Smooth muscle cell (in vitro differentiated cells): ENCODE data around the gene GLIS1. TPM values are rescaled to one million over a fixed set of nuclear protein-coding genes. Genes with fewer than 3 reads are reported as not detected.
A peak's percentile ranks its signal among the peaks of the same experiment; 100 is the strongest.

Experiments
- DNase-seq: peaks from one replicate; lab custom pipeline; 2025; ENCODE audit not compliant: unreplicated experiment; lab: John Stamatoyannopoulos, UW
- H2AFZ ChIP-seq: fragments of 200-600 bp; sonication (generic); 2 replicates; pipeline ENCODE4 v1.6.0; 2016; ENCODE audit warnings: antibody characterized with exemption, low read depth, mild to moderate bottlenecking
- H3F3A ChIP-seq: fragments of 200-600 bp; sonication (generic); 2 replicates; pipeline ENCODE4 v1.6.0; 2017; ENCODE audit warnings: antibody characterized with exemption, low read depth
- H3K27ac ChIP-seq: fragments of 200-600 bp; sonication (generic); 2 replicates; pipeline ENCODE4 v1.5.1; 2016; ENCODE audit warnings: low read depth, mild to moderate bottlenecking
- H3K27me3 ChIP-seq: fragments of 200-600 bp; sonication (generic); 2 replicates; pipeline ENCODE4 v1.6.1; 2016; ENCODE audit warnings: low read depth, mild to moderate bottlenecking
- H3K36me3 ChIP-seq: fragments of 200-600 bp; sonication (generic); 2 replicates; pipeline ENCODE4 v1.5.1; 2016; ENCODE audit warnings: low read depth
- H3K4me1 ChIP-seq: fragments of 200-600 bp; sonication (generic); 2 replicates; pipeline ENCODE4 v1.5.1; 2016; ENCODE audit warnings: low read depth
- H3K4me2 ChIP-seq: fragments of 200-600 bp; sonication (generic); 2 replicates; pipeline ENCODE4 v1.6.0; 2016; ENCODE audit warnings: mild to moderate bottlenecking
- H3K4me3 ChIP-seq: fragments of 200-600 bp; sonication (generic); 2 replicates; pipeline ENCODE4 v1.5.1; 2016; ENCODE audit warnings: mild to moderate bottlenecking
- H3K79me2 ChIP-seq: fragments of 200-600 bp; sonication (generic); 2 replicates; pipeline ENCODE4 v1.6.0; 2016; ENCODE audit warnings: low read depth, mild to moderate bottlenecking
- H3K9ac ChIP-seq: fragments of 200-600 bp; sonication (generic); 2 replicates; pipeline ENCODE4 v1.6.0; 2016; ENCODE audit warnings: low read depth
- H3K9me3 ChIP-seq: fragments of 200-600 bp; sonication (generic); replicated peaks from 2 replicates; pipeline ENCODE4 v1.5.1; 2016; ENCODE audit warnings: low read depth
- H4K20me1 ChIP-seq: fragments of 200-600 bp; sonication (generic); 2 replicates; pipeline ENCODE4 v1.6.0; 2016; ENCODE audit warnings: low read depth
- WGBS: methylation state at CpG from one replicate; pipeline ENCODE4 v1.1.7; 2016; ENCODE audit warnings: low lambda C conversion rate; 5-methylcytosine and 5-hydroxymethylcytosine counted together
- polyA plus RNA-seq: library from polyadenylated mRNA; unstranded; fragments of >200 nt; fragmentation: Nextera tagmentation; extraction: Ambion mirVana; gene quantifications from 2 replicates; pipeline ENCODE4 v1.2.1, GENCODE V29; 2016
- total RNA-seq: library from RNA; depleted of rRNA; stranded (reverse); fragments of >200 nt; gene quantifications from 2 replicates; pipeline ENCODE4 v1.2.3, GENCODE V29; 2014
- TF ChIP-seq, protein P1 (sequence below): fragments of 200-600 bp; sonication (generic); IDR thresholded peaks from 2 replicates; pipeline ENCODE4 v1.5.1; 2017; ENCODE audit warnings: borderline replicate concordance, mild to moderate bottlenecking, antibody characterized with exemption; ENCODE audit not compliant: insufficient read depth, poor library complexity, severe bottlenecking

Gene GLIS1
- total and polyA plus RNA-seq, 2 experiments from 2014 or later, result 0.36 to 4.9 TPM

DNA sequence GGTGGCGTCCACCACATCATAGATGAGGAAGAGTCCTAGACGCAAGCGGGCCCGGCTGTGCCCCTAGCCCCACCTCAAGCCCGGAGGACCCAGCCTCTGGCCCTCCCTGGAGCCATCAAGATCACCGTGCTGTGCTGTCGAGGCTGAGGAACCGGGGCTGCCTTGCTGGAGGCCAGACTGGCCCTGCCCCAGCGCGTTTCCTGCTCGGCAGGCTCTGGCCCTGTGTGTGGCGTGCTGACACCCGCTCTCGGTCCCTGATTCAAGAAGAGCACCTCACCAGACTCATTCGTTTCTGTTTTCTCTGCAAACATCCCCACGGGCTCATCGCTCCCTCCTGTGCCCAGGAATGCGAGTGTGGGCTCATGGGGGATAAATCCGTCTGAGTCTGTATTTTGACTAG lies 51.1 kb downstream of the GLIS1 start:
- Histone ChIP-seq H3K4me2 (peak overlapping the region; percentile 0), H3K4me3 (no peak overlapping the region)

DNA sequence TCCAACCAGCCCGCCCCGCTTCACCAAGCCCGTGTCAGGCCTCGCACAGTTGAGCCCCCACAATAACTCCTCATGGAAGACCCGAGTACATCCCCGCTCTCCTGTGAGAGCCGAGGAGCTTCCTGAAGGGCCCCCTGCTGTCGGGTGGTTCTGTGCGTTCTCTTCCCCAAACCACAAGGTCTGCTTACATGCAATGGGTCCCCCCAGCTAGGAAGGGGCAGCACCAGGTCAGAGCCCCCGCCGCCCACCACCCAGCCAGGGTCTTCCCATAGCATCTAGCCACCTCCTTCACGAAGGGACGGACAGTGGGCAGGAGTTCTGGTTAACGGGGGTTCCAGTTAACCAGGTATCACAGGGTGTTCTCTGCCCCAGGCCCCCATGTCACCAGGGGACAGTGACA lies 51.5 kb downstream of the GLIS1 start:
- Histone ChIP-seq H2AFZ (no peak overlapping the region), H3K9ac (no peak overlapping the region), H3K4me2 (peak overlapping the region; percentile 0), H3K27me3 (no peaks in the 10 kb centered on the region), H3F3A (no peaks in the 10 kb centered on the region), H3K9me3 (no peaks in the 10 kb centered on the region), H4K20me1 (peaks cover 4% of the 10 kb centered on the region), H3K4me1 (peaks cover 19% of the 10 kb centered on the region), H3K79me2 (no peaks in the 10 kb centered on the region), H3K27ac (peak overlapping the region; percentile 64), H3K36me3 (no peaks in the 10 kb centered on the region), H3K4me3 (no peak overlapping the region)
- TF ChIP-seq, protein P1, sequence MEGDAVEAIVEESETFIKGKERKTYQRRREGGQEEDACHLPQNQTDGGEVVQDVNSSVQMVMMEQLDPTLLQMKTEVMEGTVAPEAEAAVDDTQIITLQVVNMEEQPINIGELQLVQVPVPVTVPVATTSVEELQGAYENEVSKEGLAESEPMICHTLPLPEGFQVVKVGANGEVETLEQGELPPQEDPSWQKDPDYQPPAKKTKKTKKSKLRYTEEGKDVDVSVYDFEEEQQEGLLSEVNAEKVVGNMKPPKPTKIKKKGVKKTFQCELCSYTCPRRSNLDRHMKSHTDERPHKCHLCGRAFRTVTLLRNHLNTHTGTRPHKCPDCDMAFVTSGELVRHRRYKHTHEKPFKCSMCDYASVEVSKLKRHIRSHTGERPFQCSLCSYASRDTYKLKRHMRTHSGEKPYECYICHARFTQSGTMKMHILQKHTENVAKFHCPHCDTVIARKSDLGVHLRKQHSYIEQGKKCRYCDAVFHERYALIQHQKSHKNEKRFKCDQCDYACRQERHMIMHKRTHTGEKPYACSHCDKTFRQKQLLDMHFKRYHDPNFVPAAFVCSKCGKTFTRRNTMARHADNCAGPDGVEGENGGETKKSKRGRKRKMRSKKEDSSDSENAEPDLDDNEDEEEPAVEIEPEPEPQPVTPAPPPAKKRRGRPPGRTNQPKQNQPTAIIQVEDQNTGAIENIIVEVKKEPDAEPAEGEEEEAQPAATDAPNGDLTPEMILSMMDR, result no peak
- 93% methylated on average over 14 of the region's 14 CpGs for WGBS
- DNase-seq, result no peak

More for the DNA sequence above, 51.1 kb downstream of the GLIS1 start:
- Histone ChIP-seq H4K20me1 (peaks cover 4% of the 10 kb centered on the region), H3K4me1 (peaks cover 19% of the 10 kb centered on the region), H3K27ac (no peak overlapping the region), H3F3A (no peaks in the 10 kb centered on the region), H3K9ac (no peak overlapping the region), H3K27me3 (no peaks in the 10 kb centered on the region), H3K9me3 (no peaks in the 10 kb centered on the region), H2AFZ (no peak overlapping the region), H3K79me2 (no peaks in the 10 kb centered on the region), H3K36me3 (no peaks in the 10 kb centered on the region)
- no peak for DNase-seq
- 60% methylated on average over 19 of the region's 19 CpGs for WGBS
- TF ChIP-seq, protein P1, result no peak

DNA sequence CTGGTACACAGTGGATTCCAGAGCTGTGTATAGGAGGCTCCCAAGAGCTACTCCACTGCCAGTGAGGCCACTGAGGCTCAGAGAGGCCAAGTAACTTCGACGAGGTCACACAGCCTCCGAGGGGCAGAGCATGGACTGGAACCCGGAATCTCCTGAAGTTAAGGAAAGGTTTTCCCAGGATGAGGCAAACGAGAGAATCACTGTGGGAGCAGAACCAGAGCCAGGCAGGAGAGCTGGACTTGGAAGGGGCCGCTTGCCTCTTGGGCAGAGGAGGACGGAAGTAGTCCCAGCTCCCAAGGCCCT lies 52.0 kb downstream of the GLIS1 start:
- TF ChIP-seq, protein P1, result no peak
- Histone ChIP-seq H3K4me2 (no peak overlapping the region), H3K4me1 (peaks cover 20% of the 10 kb centered on the region)

More for the DNA sequence above, 52.0 kb downstream of the GLIS1 start:
- Histone ChIP-seq H3K36me3 (no peaks in the 10 kb centered on the region), H3K79me2 (no peaks in the 10 kb centered on the region), H3K9ac (no peak overlapping the region), H3K9me3 (no peaks in the 10 kb centered on the region), H3K27me3 (no peaks in the 10 kb centered on the region), H3K27ac (peak overlapping the region; percentile 64), H4K20me1 (peaks cover 4% of the 10 kb centered on the region), H3F3A (no peaks in the 10 kb centered on the region), H3K4me3 (no peak overlapping the region), H2AFZ (no peak overlapping the region)
- 95% methylated on average over 7 of the region's 7 CpGs for WGBS
- DNase-seq, result no peak
